Liver (tissue), 9 donors: ENCODE data around the gene KCNJ10. TPM values are rescaled to one million over a fixed set of nuclear protein-coding genes. Genes with fewer than 3 reads are reported as not detected.
A peak's percentile ranks its signal among the peaks of the same experiment; 100 is the strongest.

Experiments
- DNase-seq: peaks from one replicate; pipeline ENCODE4 v3.0.0-alpha.2; 2017; ENCODE audit warnings: low spot score
- H3K27ac ChIP-seq, 2 donors: one replicate each; pipeline ENCODE4 v1.7.0; 2013; ENCODE audit warnings: inconsistent platforms in 2 of 2, low read length in 2 of 2, control low read depth in 1 of 2, low read depth in 1 of 2, mild to moderate bottlenecking in 1 of 2
- H3K27me3 ChIP-seq, 4 donors: one replicate each; pipeline versions ENCODE4 v1.6.1 to v1.7.0; 2013; ENCODE audit warnings: low read length in 3 of 4, inconsistent platforms in 1 of 4, mild to moderate bottlenecking in 1 of 4, moderate library complexity in 1 of 4; ENCODE audit not compliant: control insufficient read depth in 4 of 4, insufficient read depth in 4 of 4
- H3K36me3 ChIP-seq, 4 donors: one replicate each; pipeline versions ENCODE4 v1.6.1 to v1.7.0; 2013; ENCODE audit warnings: low read length in 3 of 4, mild to moderate bottlenecking in 3 of 4, low read depth in 1 of 4, moderate library complexity in 1 of 4; ENCODE audit not compliant: control insufficient read depth in 4 of 4, insufficient read depth in 3 of 4
- H3K4me1 ChIP-seq, 4 donors: one replicate each; pipeline versions ENCODE4 v1.6.1 to v1.7.0; 2013; ENCODE audit warnings: low read length in 3 of 4, mild to moderate bottlenecking in 3 of 4, moderate library complexity in 1 of 4; ENCODE audit not compliant: control insufficient read depth in 4 of 4, insufficient read depth in 4 of 4
- H3K4me3 ChIP-seq, 3 donors: one replicate each; pipeline versions ENCODE4 v1.6.1 to v1.7.0; 2013; ENCODE audit warnings: low read length in 3 of 3, control low read depth in 1 of 3, low read depth in 1 of 3, mild to moderate bottlenecking in 1 of 3
- H3K9ac ChIP-seq, 2 donors: one replicate each; pipeline ENCODE4 v1.7.0; 2013; ENCODE audit warnings: low read length in 2 of 2, mild to moderate bottlenecking in 2 of 2, moderate library complexity in 2 of 2, control low read depth in 1 of 2, low read depth in 1 of 2
- H3K9me3 ChIP-seq, 4 donors: one replicate each; pipeline versions ENCODE4 v1.6.1 to v1.7.0; 2013; ENCODE audit warnings: low read length in 3 of 4; ENCODE audit not compliant: control insufficient read depth in 4 of 4
- EGR1 ChIP-seq, 2 donors: IDR thresholded peaks; 2 replicates each; pipeline ENCODE4 v1.6.1; 2016 to 2018; ENCODE audit warnings: antibody characterized with exemption in 2 of 2, low read depth in 2 of 2
- FOXA1 ChIP-seq: IDR thresholded peaks from 2 replicates; pipeline ENCODE4 v1.6.1; 2016; ENCODE audit warnings: antibody characterized with exemption
- FOXA2 ChIP-seq: IDR thresholded peaks from 2 replicates; pipeline ENCODE4 v1.6.1; 2016; ENCODE audit warnings: antibody characterized with exemption
- GABPA ChIP-seq, 2 donors: IDR thresholded peaks in 1 of 2; conservative IDR thresholded peaks in 1 of 2; 2 replicates each; pipeline ENCODE4 v1.6.1; 2016; ENCODE audit warnings: antibody characterized with exemption in 2 of 2, mild to moderate bottlenecking in 1 of 2, moderate library complexity in 1 of 2
- HNF4A ChIP-seq, 2 donors: conservative IDR thresholded peaks; 2 replicates each; pipeline ENCODE4 v1.6.1; 2016; ENCODE audit warnings: antibody characterized with exemption in 2 of 2, mild to moderate bottlenecking in 2 of 2
- HNF4G ChIP-seq: IDR thresholded peaks from 2 replicates; pipeline ENCODE4 v1.6.1; 2016; ENCODE audit warnings: antibody characterized with exemption
- JUND ChIP-seq, 2 donors: IDR thresholded peaks; 2 replicates each; pipeline ENCODE4 v1.6.1; 2016; ENCODE audit warnings: antibody characterized with exemption in 2 of 2
- NR2F2 ChIP-seq: IDR thresholded peaks from 2 replicates; pipeline ENCODE4 v1.6.1; 2016; ENCODE audit warnings: antibody characterized with exemption
- RAD21 ChIP-seq, 2 donors: IDR thresholded peaks; 2 replicates each; pipeline ENCODE4 v1.6.1; 2016; ENCODE audit warnings: antibody characterized with exemption in 2 of 2, mild to moderate bottlenecking in 2 of 2
- RXRA ChIP-seq, 2 donors: IDR thresholded peaks; 2 replicates each; pipeline ENCODE4 v1.6.1; 2017 to 2018; ENCODE audit warnings: antibody characterized with exemption in 2 of 2, mild to moderate bottlenecking in 1 of 2
- SP1 ChIP-seq: IDR thresholded peaks from 2 replicates; pipeline ENCODE4 v1.6.1; 2018; ENCODE audit warnings: antibody characterized with exemption, mild to moderate bottlenecking
- TAF1 ChIP-seq: conservative IDR thresholded peaks from 2 replicates; pipeline ENCODE4 v1.6.1; 2016; ENCODE audit warnings: antibody characterized with exemption, mild to moderate bottlenecking
- YY1 ChIP-seq: IDR thresholded peaks from 2 replicates; pipeline ENCODE4 v1.6.1; 2016; ENCODE audit warnings: antibody characterized with exemption, mild to moderate bottlenecking
- WGBS: extraction: QIAGEN DNeasy Blood & Tissue Kit; methylation state at CpG from one replicate; pipeline ENCODE4 v1.1.7; 2013; 5-methylcytosine and 5-hydroxymethylcytosine counted together
- polyA plus RNA-seq, 2 donors: library from polyadenylated mRNA; stranded (reverse) in 1 of 2; unstranded in 1 of 2; fragments of 200-250 nt in 1 of 2; fragments of >200 nt in 1 of 2; fragmentation: Nextera tagmentation in 1 of 2; extraction: Ambion mirVana in 1 of 2; gene quantifications; one replicate each; pipeline versions ENCODE4 v1.2.1 to v1.2.3, GENCODE V29; 2013 to 2015
- total RNA-seq, 2 donors: library from RNA; depleted of rRNA; stranded (reverse); fragments of >200 nt; gene quantifications; one replicate each; pipeline ENCODE4 v1.2.3, GENCODE V29; 2014
- TF ChIP-seq, protein P1 (sequence below): fragments of 150-350 bp; IDR thresholded peaks from 2 replicates; pipeline ENCODE4 v1.5.1; 2017; ENCODE audit warnings: improper control_type of control experiment, low read depth, low read length; ENCODE audit not compliant: missing input control
- TF ChIP-seq, protein P2 (sequence below): IDR thresholded peaks from 2 replicates; pipeline ENCODE4 v1.6.1; 2016; ENCODE audit warnings: antibody characterized with exemption
- TF ChIP-seq, protein P3 (sequence below): IDR thresholded peaks from 2 replicates; pipeline ENCODE4 v1.6.1; 2016; ENCODE audit warnings: antibody characterized with exemption
- TF ChIP-seq, protein P4 (sequence below): IDR thresholded peaks from 2 replicates; pipeline ENCODE4 v1.6.1; 2016; ENCODE audit warnings: antibody characterized with exemption, mild to moderate bottlenecking
- TF ChIP-seq, protein P5 (sequence below): IDR thresholded peaks from 2 replicates; pipeline ENCODE4 v1.6.1; 2016; ENCODE audit warnings: antibody characterized with exemption
- donor health status: healthy.
- donor health status: healthy.
- donor health status: healthy.
- donor health status: healthy.
- donor health status: healthy.

Gene KCNJ10
- total and polyA plus RNA-seq, 4 donors = 0.48 to 1.6 (median 0.52) TPM

DNA sequence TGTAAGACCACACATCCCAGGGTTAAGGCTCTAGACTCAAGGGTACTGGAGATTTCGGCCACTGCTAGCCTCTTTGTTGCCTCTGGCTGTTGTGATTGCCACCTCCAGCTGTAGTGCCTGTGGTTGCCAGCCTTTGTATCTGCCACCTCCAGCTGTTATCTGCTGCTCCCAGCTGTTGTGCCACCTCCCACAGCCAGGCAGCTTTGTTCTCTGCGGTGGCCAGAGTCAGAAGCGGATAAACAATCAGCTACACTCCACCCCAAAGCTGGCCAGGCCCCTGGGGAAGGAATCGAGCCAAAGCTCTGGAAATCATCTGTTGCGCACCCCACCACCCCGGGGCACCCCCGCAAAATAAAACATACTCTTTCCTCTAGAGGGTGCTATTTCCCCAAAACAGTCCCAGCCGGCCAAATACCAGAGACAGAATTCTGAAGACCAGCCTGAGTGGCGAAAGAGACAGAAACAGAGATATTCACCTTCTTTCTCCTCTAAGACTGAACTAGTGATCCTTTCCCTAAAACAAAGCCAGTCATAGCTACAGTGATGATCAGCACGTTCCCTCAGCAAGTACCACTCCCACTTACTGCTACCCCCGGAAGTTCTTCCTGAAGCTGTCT lies 23.4 kb downstream of the KCNJ10 start:
- H3K4me1 ChIP-seq = peaks cover 0 to 15% (median 5%) of the 10 kb centered on the region in 4 donors
- DNase-seq = peak; percentile 65
- no peak overlapping the region for H3K9ac ChIP-seq
- 17% methylated on average over 11 of the region's 11 CpGs for WGBS
- no peaks in the 10 kb centered on the region for H3K9me3 ChIP-seq
- no peaks in the 10 kb centered on the region for H3K36me3 ChIP-seq
- TF ChIP-seq RAD21 (IDR thresholded peaks at IDR 0.05) (peak; percentile 72 to 80), YY1 (no peak)
- TF ChIP-seq, protein P1, sequence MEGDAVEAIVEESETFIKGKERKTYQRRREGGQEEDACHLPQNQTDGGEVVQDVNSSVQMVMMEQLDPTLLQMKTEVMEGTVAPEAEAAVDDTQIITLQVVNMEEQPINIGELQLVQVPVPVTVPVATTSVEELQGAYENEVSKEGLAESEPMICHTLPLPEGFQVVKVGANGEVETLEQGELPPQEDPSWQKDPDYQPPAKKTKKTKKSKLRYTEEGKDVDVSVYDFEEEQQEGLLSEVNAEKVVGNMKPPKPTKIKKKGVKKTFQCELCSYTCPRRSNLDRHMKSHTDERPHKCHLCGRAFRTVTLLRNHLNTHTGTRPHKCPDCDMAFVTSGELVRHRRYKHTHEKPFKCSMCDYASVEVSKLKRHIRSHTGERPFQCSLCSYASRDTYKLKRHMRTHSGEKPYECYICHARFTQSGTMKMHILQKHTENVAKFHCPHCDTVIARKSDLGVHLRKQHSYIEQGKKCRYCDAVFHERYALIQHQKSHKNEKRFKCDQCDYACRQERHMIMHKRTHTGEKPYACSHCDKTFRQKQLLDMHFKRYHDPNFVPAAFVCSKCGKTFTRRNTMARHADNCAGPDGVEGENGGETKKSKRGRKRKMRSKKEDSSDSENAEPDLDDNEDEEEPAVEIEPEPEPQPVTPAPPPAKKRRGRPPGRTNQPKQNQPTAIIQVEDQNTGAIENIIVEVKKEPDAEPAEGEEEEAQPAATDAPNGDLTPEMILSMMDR = peak; percentile 46
- H3K4me3 ChIP-seq = no peak overlapping the region
- no peak overlapping the region for H3K27ac ChIP-seq
- no peaks in the 10 kb centered on the region for H3K27me3 ChIP-seq

DNA sequence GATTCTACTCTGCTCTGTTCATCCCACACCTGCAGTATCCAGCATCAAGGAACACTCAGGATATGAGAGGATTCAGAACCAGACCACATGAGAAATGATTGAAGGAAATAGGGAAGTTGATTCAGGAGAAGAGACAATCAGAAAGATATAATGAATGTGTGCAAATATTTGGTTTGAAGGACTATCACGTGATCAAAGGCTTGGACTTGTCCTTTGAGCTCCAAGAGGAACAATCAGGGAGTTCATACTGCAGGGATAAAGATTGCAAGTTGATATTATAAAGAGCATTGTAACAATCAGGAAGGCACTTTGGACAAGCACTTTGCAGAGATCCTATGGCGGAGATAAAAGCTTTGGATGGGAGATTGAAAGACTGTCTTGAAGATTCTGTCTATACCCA lies 24.3 kb downstream of the KCNJ10 start:
- DNase-seq = no peak
- Histone ChIP-seq H3K36me3 (no peaks in the 10 kb centered on the region), H3K4me3 (no peak overlapping the region), H3K9me3 (no peaks in the 10 kb centered on the region), H3K9ac (no peak overlapping the region), H3K27me3 (no peaks in the 10 kb centered on the region), H3K4me1 (peaks cover 0 to 15% (median 5%) of the 10 kb centered on the region in 4 donors), H3K27ac (no peak overlapping the region)
- 52% methylated on average over 2 of the region's 2 CpGs for WGBS
- TF ChIP-seq HNF4A (conservative IDR thresholded peaks at IDR 0.05) (peak; percentile 37 to 47), RXRA (IDR thresholded peaks at IDR 0.05) (peak in 1 of 2 donors; percentile 5), NR2F2 (no peak), EGR1 (IDR thresholded peaks at IDR 0.05; ENCODE audit: low read depth in 2 of 2) (no peak)

DNA sequence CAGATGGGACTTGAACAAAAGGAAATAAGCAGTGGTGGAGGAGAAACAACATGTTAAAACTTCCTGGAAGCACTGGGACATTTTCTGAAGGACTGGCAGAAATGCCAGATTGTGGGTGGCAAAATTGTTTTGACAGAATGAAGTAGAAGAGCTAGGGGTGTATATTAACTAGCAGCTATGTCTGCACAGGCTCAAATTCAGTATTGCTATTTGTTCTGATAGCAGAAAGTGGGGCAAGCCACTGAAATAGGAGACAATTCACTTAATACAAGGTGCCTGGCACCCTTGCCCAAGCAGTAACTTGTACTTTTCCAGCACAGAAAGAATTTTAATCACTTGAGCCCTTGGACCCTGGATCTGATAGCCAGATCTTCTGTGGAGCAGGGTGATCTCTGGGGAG lies 26.4 kb downstream of the KCNJ10 start:
- H3K4me1 ChIP-seq = peaks cover 0 to 15% (median 5%) of the 10 kb centered on the region in 4 donors
- no peak overlapping the region for H3K27ac ChIP-seq
- no peak for DNase-seq
- H3K9me3 ChIP-seq = no peaks in the 10 kb centered on the region
- no peak for TF ChIP-seq RAD21 (IDR thresholded peaks at IDR 0.05)
- TF ChIP-seq, protein P2, sequence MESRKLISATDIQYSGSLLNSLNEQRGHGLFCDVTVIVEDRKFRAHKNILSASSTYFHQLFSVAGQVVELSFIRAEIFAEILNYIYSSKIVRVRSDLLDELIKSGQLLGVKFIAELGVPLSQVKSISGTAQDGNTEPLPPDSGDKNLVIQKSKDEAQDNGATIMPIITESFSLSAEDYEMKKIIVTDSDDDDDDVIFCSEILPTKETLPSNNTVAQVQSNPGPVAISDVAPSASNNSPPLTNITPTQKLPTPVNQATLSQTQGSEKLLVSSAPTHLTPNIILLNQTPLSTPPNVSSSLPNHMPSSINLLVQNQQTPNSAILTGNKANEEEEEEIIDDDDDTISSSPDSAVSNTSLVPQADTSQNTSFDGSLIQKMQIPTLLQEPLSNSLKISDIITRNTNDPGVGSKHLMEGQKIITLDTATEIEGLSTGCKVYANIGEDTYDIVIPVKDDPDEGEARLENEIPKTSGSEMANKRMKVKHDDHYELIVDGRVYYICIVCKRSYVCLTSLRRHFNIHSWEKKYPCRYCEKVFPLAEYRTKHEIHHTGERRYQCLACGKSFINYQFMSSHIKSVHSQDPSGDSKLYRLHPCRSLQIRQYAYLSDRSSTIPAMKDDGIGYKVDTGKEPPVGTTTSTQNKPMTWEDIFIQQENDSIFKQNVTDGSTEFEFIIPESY = no peak
- TF ChIP-seq JUND (IDR thresholded peaks at IDR 0.05) = no peak
- no peak for TF ChIP-seq NR2F2
- no peak for TF ChIP-seq HNF4A (conservative IDR thresholded peaks at IDR 0.05)
- TF ChIP-seq, protein P3, sequence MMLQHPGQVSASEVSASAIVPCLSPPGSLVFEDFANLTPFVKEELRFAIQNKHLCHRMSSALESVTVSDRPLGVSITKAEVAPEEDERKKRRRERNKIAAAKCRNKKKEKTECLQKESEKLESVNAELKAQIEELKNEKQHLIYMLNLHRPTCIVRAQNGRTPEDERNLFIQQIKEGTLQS = no peak
- TF ChIP-seq, protein P4, sequence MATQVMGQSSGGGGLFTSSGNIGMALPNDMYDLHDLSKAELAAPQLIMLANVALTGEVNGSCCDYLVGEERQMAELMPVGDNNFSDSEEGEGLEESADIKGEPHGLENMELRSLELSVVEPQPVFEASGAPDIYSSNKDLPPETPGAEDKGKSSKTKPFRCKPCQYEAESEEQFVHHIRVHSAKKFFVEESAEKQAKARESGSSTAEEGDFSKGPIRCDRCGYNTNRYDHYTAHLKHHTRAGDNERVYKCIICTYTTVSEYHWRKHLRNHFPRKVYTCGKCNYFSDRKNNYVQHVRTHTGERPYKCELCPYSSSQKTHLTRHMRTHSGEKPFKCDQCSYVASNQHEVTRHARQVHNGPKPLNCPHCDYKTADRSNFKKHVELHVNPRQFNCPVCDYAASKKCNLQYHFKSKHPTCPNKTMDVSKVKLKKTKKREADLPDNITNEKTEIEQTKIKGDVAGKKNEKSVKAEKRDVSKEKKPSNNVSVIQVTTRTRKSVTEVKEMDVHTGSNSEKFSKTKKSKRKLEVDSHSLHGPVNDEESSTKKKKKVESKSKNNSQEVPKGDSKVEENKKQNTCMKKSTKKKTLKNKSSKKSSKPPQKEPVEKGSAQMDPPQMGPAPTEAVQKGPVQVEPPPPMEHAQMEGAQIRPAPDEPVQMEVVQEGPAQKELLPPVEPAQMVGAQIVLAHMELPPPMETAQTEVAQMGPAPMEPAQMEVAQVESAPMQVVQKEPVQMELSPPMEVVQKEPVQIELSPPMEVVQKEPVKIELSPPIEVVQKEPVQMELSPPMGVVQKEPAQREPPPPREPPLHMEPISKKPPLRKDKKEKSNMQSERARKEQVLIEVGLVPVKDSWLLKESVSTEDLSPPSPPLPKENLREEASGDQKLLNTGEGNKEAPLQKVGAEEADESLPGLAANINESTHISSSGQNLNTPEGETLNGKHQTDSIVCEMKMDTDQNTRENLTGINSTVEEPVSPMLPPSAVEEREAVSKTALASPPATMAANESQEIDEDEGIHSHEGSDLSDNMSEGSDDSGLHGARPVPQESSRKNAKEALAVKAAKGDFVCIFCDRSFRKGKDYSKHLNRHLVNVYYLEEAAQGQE = no peak
- no peak for TF ChIP-seq FOXA2
- TF ChIP-seq, protein P1 = no peak
- no peak for TF ChIP-seq RXRA (IDR thresholded peaks at IDR 0.05)
- TF ChIP-seq TAF1 = no peak
- no peak for TF ChIP-seq EGR1 (IDR thresholded peaks at IDR 0.05; ENCODE audit: low read depth in 2 of 2)
- TF ChIP-seq, protein P5, sequence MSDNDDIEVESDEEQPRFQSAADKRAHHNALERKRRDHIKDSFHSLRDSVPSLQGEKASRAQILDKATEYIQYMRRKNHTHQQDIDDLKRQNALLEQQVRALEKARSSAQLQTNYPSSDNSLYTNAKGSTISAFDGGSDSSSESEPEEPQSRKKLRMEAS = no peak
- TF ChIP-seq GABPA (IDR thresholded peaks at IDR 0.05 in 1 of 2, conservative IDR thresholded peaks at IDR 0.05 in 1 of 2) = no peak
- TF ChIP-seq YY1 = no peak
- no peak for TF ChIP-seq SP1
- no peak for TF ChIP-seq HNF4G
- TF ChIP-seq FOXA1 = no peak
- no peak overlapping the region for H3K9ac ChIP-seq
- H3K36me3 ChIP-seq = no peaks in the 10 kb centered on the region
- H3K27me3 ChIP-seq = no peaks in the 10 kb centered on the region
- H3K4me3 ChIP-seq = no peak overlapping the region
